ENCODE data around the gene FAM83E.

DNA sequence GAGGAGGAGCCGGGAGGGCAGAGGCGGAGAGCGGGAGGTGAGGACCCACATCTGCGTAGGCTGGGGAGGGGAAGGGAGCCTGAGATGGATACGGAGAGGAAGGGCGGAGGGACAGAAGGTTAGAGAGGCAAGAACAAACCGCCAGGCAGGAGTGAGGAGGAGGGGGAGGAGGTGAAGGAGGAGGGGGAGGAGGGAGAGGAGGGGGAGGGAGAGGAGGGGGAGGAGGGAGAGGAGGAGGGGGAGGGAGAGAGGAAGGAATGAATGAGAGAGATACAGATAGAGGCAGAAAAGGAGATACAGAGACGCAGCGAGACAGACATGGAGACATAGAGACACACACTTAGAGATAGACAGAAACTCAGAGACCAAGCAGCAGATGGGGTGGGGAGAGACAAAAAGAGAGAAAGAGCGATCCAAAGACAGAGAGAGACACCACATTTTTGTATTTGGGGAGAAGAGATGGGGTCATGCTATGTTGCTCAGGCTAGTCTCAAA lies 31.9 kb upstream of the FAM83E start:
- TF ChIP-seq, protein P1, sequence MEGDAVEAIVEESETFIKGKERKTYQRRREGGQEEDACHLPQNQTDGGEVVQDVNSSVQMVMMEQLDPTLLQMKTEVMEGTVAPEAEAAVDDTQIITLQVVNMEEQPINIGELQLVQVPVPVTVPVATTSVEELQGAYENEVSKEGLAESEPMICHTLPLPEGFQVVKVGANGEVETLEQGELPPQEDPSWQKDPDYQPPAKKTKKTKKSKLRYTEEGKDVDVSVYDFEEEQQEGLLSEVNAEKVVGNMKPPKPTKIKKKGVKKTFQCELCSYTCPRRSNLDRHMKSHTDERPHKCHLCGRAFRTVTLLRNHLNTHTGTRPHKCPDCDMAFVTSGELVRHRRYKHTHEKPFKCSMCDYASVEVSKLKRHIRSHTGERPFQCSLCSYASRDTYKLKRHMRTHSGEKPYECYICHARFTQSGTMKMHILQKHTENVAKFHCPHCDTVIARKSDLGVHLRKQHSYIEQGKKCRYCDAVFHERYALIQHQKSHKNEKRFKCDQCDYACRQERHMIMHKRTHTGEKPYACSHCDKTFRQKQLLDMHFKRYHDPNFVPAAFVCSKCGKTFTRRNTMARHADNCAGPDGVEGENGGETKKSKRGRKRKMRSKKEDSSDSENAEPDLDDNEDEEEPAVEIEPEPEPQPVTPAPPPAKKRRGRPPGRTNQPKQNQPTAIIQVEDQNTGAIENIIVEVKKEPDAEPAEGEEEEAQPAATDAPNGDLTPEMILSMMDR (IDR thresholded peaks at IDR 0.05) = no peak
- no peak for TF ChIP-seq POLR2A (IDR thresholded peaks at IDR 0.05)

Measured in right lobe of liver (tissue), 4 donors.